Trophoblast cell (in vitro differentiated cells and primary cell): ENCODE results near the gene KCNK13.
"Not testable (repeated sequence)": the region's sequence is repeated elsewhere in the genome, so short reads cannot be mapped to it uniquely, and the experiment has no call there.

Experiments
- DNase-seq, 2 donors: peaks; one replicate each; pipeline ENCODE4 v3.0.0-alpha.2; 2016
- H2AFZ ChIP-seq: 2 replicates; pipeline ENCODE4 v1.6.1; 2013; ENCODE audit warnings: low read length, moderate library complexity, mild to moderate bottlenecking; ENCODE audit not compliant: insufficient read depth, poor library complexity
- H2AK5ac ChIP-seq: 2 replicates; pipeline ENCODE4 v1.6.1; 2013; ENCODE audit warnings: mild to moderate bottlenecking, low read length
- H2BK120ac ChIP-seq: 2 replicates; pipeline ENCODE4 v1.6.1; 2013; ENCODE audit warnings: low read length, mild to moderate bottlenecking, moderate library complexity; ENCODE audit not compliant: insufficient read depth, poor library complexity
- H2BK12ac ChIP-seq: 2 replicates; pipeline ENCODE4 v1.6.1; 2013; ENCODE audit warnings: mild to moderate bottlenecking, low read length, moderate library complexity
- H2BK5ac ChIP-seq: 2 replicates; pipeline ENCODE4 v1.6.1; 2013; ENCODE audit warnings: low read length, low read depth, moderate library complexity, mild to moderate bottlenecking; ENCODE audit not compliant: poor library complexity
- H3K14ac ChIP-seq: 2 replicates; pipeline ENCODE4 v1.6.1; 2013; ENCODE audit warnings: mild to moderate bottlenecking, low read length
- H3K18ac ChIP-seq: 2 replicates; pipeline ENCODE4 v1.6.1; 2013; ENCODE audit warnings: mild to moderate bottlenecking, low read length
- H3K23ac ChIP-seq: 2 replicates; pipeline ENCODE4 v1.6.1; 2013; ENCODE audit warnings: low read length
- H3K27ac ChIP-seq: 2 replicates; pipeline ENCODE4 v1.5.1; 2013; ENCODE audit warnings: low read depth, mild to moderate bottlenecking, inconsistent platforms, low read length, moderate library complexity
- H3K27me3 ChIP-seq: 2 replicates; pipeline ENCODE4 v1.6.1; 2013; ENCODE audit warnings: inconsistent platforms, mild to moderate bottlenecking, low read length, moderate library complexity; ENCODE audit not compliant: insufficient read depth
- H3K36me3 ChIP-seq, 2 experiments: 1 replicate in 1 of 2; 2 replicates in 1 of 2; pipeline ENCODE4 v1.6.1; 2013; ENCODE audit warnings: low read length in 2 of 2, mild to moderate bottlenecking in 2 of 2, moderate library complexity in 1 of 2; ENCODE audit not compliant: insufficient read depth in 2 of 2, control insufficient read depth in 1 of 2
- H3K4ac ChIP-seq: 2 replicates; pipeline ENCODE4 v1.6.1; 2013; ENCODE audit warnings: low read depth, mild to moderate bottlenecking, low read length, moderate library complexity
- H3K4me1 ChIP-seq, 2 experiments: 1 replicate in 1 of 2; 2 replicates in 1 of 2; pipeline ENCODE4 v1.6.1; 2013; ENCODE audit warnings: low read length in 2 of 2, mild to moderate bottlenecking in 2 of 2, moderate library complexity in 1 of 2; ENCODE audit not compliant: insufficient read depth in 2 of 2, control insufficient read depth in 1 of 2
- H3K4me2 ChIP-seq: 2 replicates; pipeline ENCODE4 v1.6.1; 2013; ENCODE audit warnings: inconsistent platforms, mild to moderate bottlenecking, low read length, moderate library complexity
- H3K4me3 ChIP-seq: 2 replicates; pipeline ENCODE4 v1.5.1; 2013; ENCODE audit warnings: mild to moderate bottlenecking, low read depth, low read length, inconsistent platforms
- H3K79me1 ChIP-seq: one replicate; pipeline ENCODE4 v1.6.1; 2013; ENCODE audit warnings: low read length
- H3K79me2 ChIP-seq: 2 replicates; pipeline ENCODE4 v1.6.1; 2013; ENCODE audit warnings: low read length, mild to moderate bottlenecking; ENCODE audit not compliant: control insufficient read depth, insufficient read depth, poor library complexity
- H3K9ac ChIP-seq: 2 replicates; pipeline ENCODE4 v1.6.1; 2013; ENCODE audit warnings: mild to moderate bottlenecking, low read length
- H3K9me3 ChIP-seq: 2 replicates; pipeline ENCODE4 v1.6.1; 2013; ENCODE audit warnings: low read depth, mild to moderate bottlenecking, control low read depth, inconsistent platforms, low read length; ENCODE audit not compliant: insufficient read depth
- H4K12ac ChIP-seq: 2 replicates; pipeline ENCODE4 v1.6.1; 2013; ENCODE audit warnings: low read depth, mild to moderate bottlenecking, low read length, moderate library complexity
- H4K8ac ChIP-seq: 2 replicates; pipeline ENCODE4 v1.6.1; 2013; ENCODE audit warnings: low read depth, mild to moderate bottlenecking, low read length, moderate library complexity
- H4K91ac ChIP-seq: one replicate; pipeline ENCODE4 v1.6.1; 2013; ENCODE audit warnings: low read depth, mild to moderate bottlenecking, low read length, moderate library complexity
- WGBS: extraction: QIAGEN DNeasy Blood & Tissue Kit; methylation state at CpG from one replicate; pipeline ENCODE4 v1.1.7; 2013; ENCODE audit warnings: missing lambda C conversion rate; ENCODE audit not compliant: insufficient read length, insufficient coverage; ENCODE audit errors: extremely low coverage; 5-methylcytosine and 5-hydroxymethylcytosine counted together

Gene KCNK13

DNA sequence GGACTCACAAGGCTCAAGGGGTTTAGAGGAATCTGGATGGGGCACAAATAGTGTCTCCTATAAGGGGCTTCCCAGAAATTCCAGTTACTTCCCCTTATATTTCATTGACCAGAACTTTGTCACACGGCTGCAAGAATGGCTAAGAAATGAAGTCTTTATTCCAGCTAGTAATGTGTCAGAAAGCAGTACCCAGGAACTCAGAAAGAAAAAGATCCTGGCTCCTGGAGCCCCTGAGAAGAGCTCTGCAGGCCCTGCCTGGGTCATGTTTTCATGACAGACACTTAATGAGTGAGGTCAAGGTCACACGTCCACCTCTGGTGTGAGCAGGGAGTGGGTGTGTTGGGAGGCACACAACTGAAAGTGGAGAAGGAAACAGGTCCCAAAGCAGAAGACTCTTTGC, 17.8 kb downstream of the KCNK13 start:
- H3K27ac ChIP-seq, result no peak overlapping the region
- no peak overlapping the region for H3K14ac ChIP-seq
- no peak overlapping the region for H4K12ac ChIP-seq
- no peak overlapping the region for H2BK12ac ChIP-seq
- H3K18ac ChIP-seq, result no peak overlapping the region
- no peak overlapping the region for H3K23ac ChIP-seq
- H3K27me3 ChIP-seq, result no peaks in the 10 kb centered on the region
- H3K4me1 ChIP-seq, result no peaks in the 10 kb centered on the region
- H4K8ac ChIP-seq, result no peak overlapping the region
- H3K79me1 ChIP-seq, result no peaks in the 10 kb centered on the region
- H4K91ac ChIP-seq, result no peak overlapping the region
- H3K9me3 ChIP-seq, result no peaks in the 10 kb centered on the region
- no peak overlapping the region for H2AK5ac ChIP-seq
- no peak overlapping the region for H3K4me3 ChIP-seq
- no peak overlapping the region for H3K4me2 ChIP-seq
- H2AFZ ChIP-seq, result no peak overlapping the region
- no peak overlapping the region for H3K9ac ChIP-seq
- H3K36me3 ChIP-seq, result no peaks in the 10 kb centered on the region
- H2BK120ac ChIP-seq, result no peak overlapping the region
- no peak overlapping the region for H2BK5ac ChIP-seq
- no peak for DNase-seq
- H3K4ac ChIP-seq, result no peak overlapping the region
- WGBS, result no CpG with 5 or more reads among the region's 2 CpGs
- H3K79me2 ChIP-seq, result no peaks in the 10 kb centered on the region

DNA sequence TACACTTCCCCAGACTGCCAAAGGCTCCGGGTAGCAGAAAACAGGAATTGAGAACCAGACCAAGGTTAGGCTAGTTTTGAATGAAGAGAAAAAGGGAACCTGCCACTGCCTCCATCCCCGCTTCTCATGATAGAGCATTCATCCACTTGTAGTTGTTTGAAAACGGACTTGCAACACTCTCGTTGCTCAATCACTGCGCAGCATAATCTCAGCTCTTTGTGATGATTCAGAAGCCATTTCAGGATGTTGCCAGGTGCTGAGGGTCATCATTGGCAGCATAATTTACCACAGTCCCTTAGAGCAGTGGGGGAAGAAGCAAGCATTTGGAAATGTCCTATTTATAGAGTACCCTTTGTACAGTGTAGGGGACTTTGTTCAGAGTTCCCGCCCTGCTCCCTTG, 25.6 kb downstream of the KCNK13 start:
- no peak overlapping the region for H2AFZ ChIP-seq
- no peaks in the 10 kb centered on the region for H3K9me3 ChIP-seq
- no peaks in the 10 kb centered on the region for H3K27me3 ChIP-seq
- H4K12ac ChIP-seq, result no peak overlapping the region
- H2BK5ac ChIP-seq, result no peak overlapping the region
- H3K27ac ChIP-seq, result no peak overlapping the region
- no peak overlapping the region for H3K4ac ChIP-seq
- no peaks in the 10 kb centered on the region for H3K79me1 ChIP-seq
- no peak overlapping the region for H3K4me3 ChIP-seq
- DNase-seq, result peak; percentile 72 to 84
- no peak overlapping the region for H3K9ac ChIP-seq
- no peak overlapping the region for H2BK12ac ChIP-seq
- no peak overlapping the region for H2AK5ac ChIP-seq
- H3K14ac ChIP-seq, result no peak overlapping the region
- H3K79me2 ChIP-seq, result no peaks in the 10 kb centered on the region
- no CpG with 5 or more reads among the region's 6 CpGs for WGBS
- no peak overlapping the region for H4K8ac ChIP-seq
- no peak overlapping the region for H2BK120ac ChIP-seq
- no peak overlapping the region for H3K18ac ChIP-seq
- H3K4me2 ChIP-seq, result no peak overlapping the region
- no peaks in the 10 kb centered on the region for H3K4me1 ChIP-seq
- H4K91ac ChIP-seq, result no peak overlapping the region
- no peak overlapping the region for H3K23ac ChIP-seq
- H3K36me3 ChIP-seq, result no peaks in the 10 kb centered on the region

DNA sequence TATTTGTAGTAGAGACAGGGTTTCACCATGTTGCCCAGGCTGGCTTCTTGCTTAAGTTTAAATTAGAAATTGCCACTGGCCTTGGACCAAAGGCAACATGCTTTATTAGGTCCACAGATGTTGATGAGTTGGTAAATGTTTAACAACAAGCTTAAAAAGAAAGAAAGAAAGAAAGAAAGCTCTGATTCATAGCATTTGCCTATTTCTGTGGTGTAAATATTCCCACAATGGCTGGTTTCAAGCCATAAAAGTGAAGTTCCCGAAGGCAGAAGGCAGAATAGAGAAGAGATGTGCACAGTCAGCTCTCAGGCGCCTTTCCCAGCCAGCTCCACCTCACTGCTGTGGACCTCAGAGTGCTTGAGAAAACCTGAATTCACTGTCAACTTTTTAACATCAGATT, 26.4 kb downstream of the KCNK13 start:
- no peak overlapping the region for H2BK5ac ChIP-seq
- no peak overlapping the region for H3K4ac ChIP-seq
- no peak overlapping the region for H2BK120ac ChIP-seq
- no peaks in the 10 kb centered on the region for H3K27me3 ChIP-seq
- H4K8ac ChIP-seq, result no peak overlapping the region
- H3K9ac ChIP-seq, result no peak overlapping the region
- H3K4me1 ChIP-seq, result no peaks in the 10 kb centered on the region
- H3K23ac ChIP-seq, result no peak overlapping the region
- H3K4me2 ChIP-seq, result no peak overlapping the region
- H3K79me2 ChIP-seq, result no peaks in the 10 kb centered on the region
- H3K79me1 ChIP-seq, result no peaks in the 10 kb centered on the region
- H4K91ac ChIP-seq, result no peak overlapping the region
- no peak overlapping the region for H3K14ac ChIP-seq
- H2AFZ ChIP-seq, result no peak overlapping the region
- no peak for DNase-seq
- no peak overlapping the region for H2BK12ac ChIP-seq
- H4K12ac ChIP-seq, result no peak overlapping the region
- no peak overlapping the region for H3K4me3 ChIP-seq
- no peak overlapping the region for H3K27ac ChIP-seq
- no peaks in the 10 kb centered on the region for H3K9me3 ChIP-seq
- no peak overlapping the region for H3K18ac ChIP-seq
- no peak overlapping the region for H2AK5ac ChIP-seq
- WGBS, result no CpG with 5 or more reads among the region's 2 CpGs
- H3K36me3 ChIP-seq, result no peaks in the 10 kb centered on the region

DNA sequence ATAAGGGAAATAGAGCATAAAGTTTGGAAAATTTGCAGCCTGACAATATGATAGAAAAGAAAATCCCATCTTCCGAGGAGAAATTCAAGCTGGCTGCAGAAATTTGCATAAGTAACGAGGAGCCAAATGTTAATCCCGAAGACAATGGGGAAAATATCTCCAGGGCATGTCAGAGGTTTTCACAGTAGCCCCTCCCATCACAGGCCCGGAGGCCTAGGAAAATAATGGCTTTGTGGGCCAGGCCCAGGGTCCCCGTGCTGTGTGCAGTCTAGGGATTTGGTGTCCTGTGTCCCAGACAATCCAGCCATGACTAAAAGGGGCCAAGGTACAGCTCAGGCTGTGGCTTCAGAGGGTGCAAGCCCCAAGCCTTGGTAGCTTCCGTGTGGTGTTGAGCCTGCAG, 27.7 kb downstream of the KCNK13 start:
- H3K18ac ChIP-seq, H4K8ac ChIP-seq, H2AFZ ChIP-seq, H3K27me3 ChIP-seq, H2BK5ac ChIP-seq, H3K23ac ChIP-seq, DNase-seq, H2AK5ac ChIP-seq, H3K9ac ChIP-seq, H3K4ac ChIP-seq, H3K14ac ChIP-seq, H2BK120ac ChIP-seq, H4K12ac ChIP-seq, H3K4me1 ChIP-seq, H3K9me3 ChIP-seq, H2BK12ac ChIP-seq, H3K36me3 ChIP-seq, H4K91ac ChIP-seq, H3K79me1 ChIP-seq, H3K27ac ChIP-seq, H3K4me2 ChIP-seq, H3K79me2 ChIP-seq, H3K4me3 ChIP-seq: not testable (repeated sequence)
- WGBS, result no CpG with 5 or more reads among the region's 6 CpGs
